HepG2 (cell line): Measurements from ENCODE around the gene GATA5.

ENCODE experiments used
- NAIF1 ChIP-seq: sonication (generic); formaldehyde crosslinking; IDR thresholded peaks from 2 replicates; pipeline ENCODE4 v1.5.0; 2020; ENCODE audit warnings: mild to moderate bottlenecking, missing genetic modification reagents, borderline replicate concordance
- ZNF780A ChIP-seq: sonication (generic); formaldehyde crosslinking; IDR thresholded peaks from 2 replicates; pipeline ENCODE4 v1.8.0; 2022; ENCODE audit warnings: mild to moderate bottlenecking, missing genetic modification reagents, moderate library complexity
- TF ChIP-seq, protein P1 (sequence below): sonication (generic); formaldehyde crosslinking; IDR thresholded peaks from 2 replicates; pipeline ENCODE4 v1.5.0; 2020; ENCODE audit warnings: mild to moderate bottlenecking, missing genetic modification reagents, moderate library complexity

DNA sequence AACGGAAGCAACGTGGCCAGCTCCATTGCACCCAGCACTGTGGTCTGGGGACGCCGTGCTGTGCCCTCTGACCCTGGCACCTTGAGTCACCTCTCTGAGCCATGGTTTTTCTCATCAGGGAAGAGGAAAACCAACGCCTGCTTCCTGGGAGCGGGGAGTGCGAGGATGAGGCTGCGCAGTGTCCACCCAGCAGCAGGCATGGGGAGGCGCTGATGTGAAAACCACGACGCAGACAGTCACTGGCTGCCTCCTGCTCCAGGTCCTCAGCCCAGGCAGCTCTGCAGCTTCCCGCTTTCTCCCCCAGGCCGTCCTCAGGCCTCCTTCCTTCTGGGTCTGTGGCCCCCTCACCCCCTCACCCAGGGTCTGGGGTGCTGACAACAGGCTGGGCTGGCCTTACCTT, 14.0 kb downstream of the GATA5 start:
- TF ChIP-seq, protein P1, sequence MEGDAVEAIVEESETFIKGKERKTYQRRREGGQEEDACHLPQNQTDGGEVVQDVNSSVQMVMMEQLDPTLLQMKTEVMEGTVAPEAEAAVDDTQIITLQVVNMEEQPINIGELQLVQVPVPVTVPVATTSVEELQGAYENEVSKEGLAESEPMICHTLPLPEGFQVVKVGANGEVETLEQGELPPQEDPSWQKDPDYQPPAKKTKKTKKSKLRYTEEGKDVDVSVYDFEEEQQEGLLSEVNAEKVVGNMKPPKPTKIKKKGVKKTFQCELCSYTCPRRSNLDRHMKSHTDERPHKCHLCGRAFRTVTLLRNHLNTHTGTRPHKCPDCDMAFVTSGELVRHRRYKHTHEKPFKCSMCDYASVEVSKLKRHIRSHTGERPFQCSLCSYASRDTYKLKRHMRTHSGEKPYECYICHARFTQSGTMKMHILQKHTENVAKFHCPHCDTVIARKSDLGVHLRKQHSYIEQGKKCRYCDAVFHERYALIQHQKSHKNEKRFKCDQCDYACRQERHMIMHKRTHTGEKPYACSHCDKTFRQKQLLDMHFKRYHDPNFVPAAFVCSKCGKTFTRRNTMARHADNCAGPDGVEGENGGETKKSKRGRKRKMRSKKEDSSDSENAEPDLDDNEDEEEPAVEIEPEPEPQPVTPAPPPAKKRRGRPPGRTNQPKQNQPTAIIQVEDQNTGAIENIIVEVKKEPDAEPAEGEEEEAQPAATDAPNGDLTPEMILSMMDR (CRISPR knock-in tag): no peak
- TF ChIP-seq ZNF780A (CRISPR knock-in tag): no peak
- no peak for TF ChIP-seq NAIF1 (CRISPR knock-in tag)
